ENCODE results near the gene PLD6. TPM values are rescaled to one million over a fixed set of nuclear protein-coding genes. Genes with fewer than 3 reads are reported as not detected.

Gene PLD6
- polyA plus RNA-seq, 1 donor (not counting 4 experiments of a cell fraction or from before 2014, with no cell fraction given) = 1.6 TPM

- Histone ChIP-seq H3K9me3 (ENCODE audit: control insufficient read depth, low read depth, low read length) (no peaks in the 10 kb centered on the region), H4K20me1 (ENCODE audit: control insufficient read depth, extremely low read depth, insufficient read depth, low read length) (no peaks in the 10 kb centered on the region), H3K9ac (ENCODE audit: control insufficient read depth, extremely low read depth, insufficient read depth, low read length) (no peak overlapping the region), H3K36me3 (ENCODE audit: control insufficient read depth in 2 of 2, extremely low read depth in 1 of 2, insufficient read depth in 2 of 2, low read length in 2 of 2) (peaks cover 26 to 57% of the 10 kb centered on the region in 2 experiments), H3K27ac (ENCODE audit: control insufficient read depth, insufficient read depth, low read length) (no peak overlapping the region), H3K4me3 (ENCODE audit: control insufficient read depth in 2 of 3, extremely low read depth in 1 of 3, insufficient read depth in 2 of 3, low read depth in 1 of 3, low read length in 3 of 3) (no peak overlapping the region), H3K27me3 (ENCODE audit: control insufficient read depth, extremely low read depth, insufficient read depth, low read length) (no peaks in the 10 kb centered on the region), H3K9me1 (ENCODE audit: control insufficient read depth, extremely low read depth, insufficient read depth, low read length) (no peaks in the 10 kb centered on the region), H3K4me2 (ENCODE audit: control insufficient read depth, extremely low read depth, insufficient read depth, low read depth, low read length) (no peak overlapping the region), H3K4me1 (ENCODE audit: control insufficient read depth, extremely low read depth, insufficient read depth, low read length) (no peaks in the 10 kb centered on the region), H3K79me2 (ENCODE audit: control insufficient read depth, insufficient read depth, low read length) (no peaks in the 10 kb centered on the region), H2AFZ (ENCODE audit: control insufficient read depth, low read length) (no peak overlapping the region)
- no peak for FAIRE-seq
- no peak for DNase-seq (ENCODE audit: low read depth, low spot score)
- dilution Hi-C loops (cut with MboI; ENCODE audit: extremely low pct_ligation_motif_present, low sequenced_read_pairs) = no loop called here
- TF ChIP-seq EZH2 (IDR thresholded peaks at IDR 0.05; ENCODE audit: low read length) = no peak
- TF ChIP-seq, protein P1, sequence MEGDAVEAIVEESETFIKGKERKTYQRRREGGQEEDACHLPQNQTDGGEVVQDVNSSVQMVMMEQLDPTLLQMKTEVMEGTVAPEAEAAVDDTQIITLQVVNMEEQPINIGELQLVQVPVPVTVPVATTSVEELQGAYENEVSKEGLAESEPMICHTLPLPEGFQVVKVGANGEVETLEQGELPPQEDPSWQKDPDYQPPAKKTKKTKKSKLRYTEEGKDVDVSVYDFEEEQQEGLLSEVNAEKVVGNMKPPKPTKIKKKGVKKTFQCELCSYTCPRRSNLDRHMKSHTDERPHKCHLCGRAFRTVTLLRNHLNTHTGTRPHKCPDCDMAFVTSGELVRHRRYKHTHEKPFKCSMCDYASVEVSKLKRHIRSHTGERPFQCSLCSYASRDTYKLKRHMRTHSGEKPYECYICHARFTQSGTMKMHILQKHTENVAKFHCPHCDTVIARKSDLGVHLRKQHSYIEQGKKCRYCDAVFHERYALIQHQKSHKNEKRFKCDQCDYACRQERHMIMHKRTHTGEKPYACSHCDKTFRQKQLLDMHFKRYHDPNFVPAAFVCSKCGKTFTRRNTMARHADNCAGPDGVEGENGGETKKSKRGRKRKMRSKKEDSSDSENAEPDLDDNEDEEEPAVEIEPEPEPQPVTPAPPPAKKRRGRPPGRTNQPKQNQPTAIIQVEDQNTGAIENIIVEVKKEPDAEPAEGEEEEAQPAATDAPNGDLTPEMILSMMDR (optimal IDR thresholded peaks at IDR 0.05 in 1 of 3, IDR thresholded peaks at IDR 0.05 in 1 of 3, conservative IDR thresholded peaks at IDR 0.05 in 1 of 3; ENCODE audit: extremely low read depth in 1 of 3, insufficient read depth in 2 of 3, low read length in 3 of 3) = no peak
These were observed 8.7 kb upstream of the PLD6 start for GRCh38 chr17:17214646-17215436.

DNA sequence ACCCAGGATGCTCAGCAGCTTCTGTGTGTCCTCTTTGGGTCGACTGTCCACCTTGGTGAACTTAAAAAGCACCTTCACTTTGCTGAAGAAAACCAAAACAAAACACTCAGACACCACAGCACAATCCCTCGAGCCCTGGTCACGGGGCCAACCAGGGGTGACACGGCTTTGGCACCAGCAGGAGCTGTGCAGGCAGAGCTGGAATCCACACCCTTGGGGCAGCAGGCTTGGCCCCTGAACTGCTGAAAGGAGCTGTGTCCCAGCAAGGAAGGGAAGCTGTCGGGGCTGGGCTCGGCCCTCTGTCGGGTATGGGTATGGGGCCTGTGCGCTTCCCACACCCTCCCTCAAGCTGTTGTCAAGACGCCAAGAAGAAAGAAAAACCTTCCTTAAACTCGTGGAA lies 7.6 kb upstream of the PLD6 start:
- Histone ChIP-seq H3K9me1 (ENCODE audit: control insufficient read depth, extremely low read depth, insufficient read depth, low read length) (no peaks in the 10 kb centered on the region), H2AFZ (ENCODE audit: control insufficient read depth, low read length) (no peak overlapping the region), H3K9ac (ENCODE audit: control insufficient read depth, extremely low read depth, insufficient read depth, low read length) (no peak overlapping the region), H3K79me2 (ENCODE audit: control insufficient read depth, insufficient read depth, low read length) (no peaks in the 10 kb centered on the region), H3K4me2 (ENCODE audit: control insufficient read depth, extremely low read depth, insufficient read depth, low read depth, low read length) (no peak overlapping the region), H3K36me3 (ENCODE audit: control insufficient read depth in 2 of 2, extremely low read depth in 1 of 2, insufficient read depth in 2 of 2, low read length in 2 of 2) (peaks cover 25 to 52% of the 10 kb centered on the region in 2 experiments), H3K4me1 (ENCODE audit: control insufficient read depth, extremely low read depth, insufficient read depth, low read length) (no peaks in the 10 kb centered on the region), H3K27me3 (ENCODE audit: control insufficient read depth, extremely low read depth, insufficient read depth, low read length) (no peaks in the 10 kb centered on the region), H3K27ac (ENCODE audit: control insufficient read depth, insufficient read depth, low read length) (no peak overlapping the region), H3K4me3 (ENCODE audit: control insufficient read depth in 2 of 3, extremely low read depth in 1 of 3, insufficient read depth in 2 of 3, low read depth in 1 of 3, low read length in 3 of 3) (no peak overlapping the region), H3K9me3 (ENCODE audit: control insufficient read depth, low read depth, low read length) (no peaks in the 10 kb centered on the region), H4K20me1 (ENCODE audit: control insufficient read depth, extremely low read depth, insufficient read depth, low read length) (no peaks in the 10 kb centered on the region)
- TF ChIP-seq, protein P1 (optimal IDR thresholded peaks at IDR 0.05 in 1 of 3, IDR thresholded peaks at IDR 0.05 in 1 of 3, conservative IDR thresholded peaks at IDR 0.05 in 1 of 3; ENCODE audit: extremely low read depth in 1 of 3, insufficient read depth in 2 of 3, low read length in 3 of 3) = no peak
- no peak for TF ChIP-seq EZH2 (IDR thresholded peaks at IDR 0.05; ENCODE audit: low read length)
- dilution Hi-C loops (cut with MboI; ENCODE audit: extremely low pct_ligation_motif_present, low sequenced_read_pairs) = no loop called here
- DNase-seq (ENCODE audit: low read depth, low spot score) (no peak), FAIRE-seq (no peak)
